ENCODE results near the gene SLC38A4.

DNA sequence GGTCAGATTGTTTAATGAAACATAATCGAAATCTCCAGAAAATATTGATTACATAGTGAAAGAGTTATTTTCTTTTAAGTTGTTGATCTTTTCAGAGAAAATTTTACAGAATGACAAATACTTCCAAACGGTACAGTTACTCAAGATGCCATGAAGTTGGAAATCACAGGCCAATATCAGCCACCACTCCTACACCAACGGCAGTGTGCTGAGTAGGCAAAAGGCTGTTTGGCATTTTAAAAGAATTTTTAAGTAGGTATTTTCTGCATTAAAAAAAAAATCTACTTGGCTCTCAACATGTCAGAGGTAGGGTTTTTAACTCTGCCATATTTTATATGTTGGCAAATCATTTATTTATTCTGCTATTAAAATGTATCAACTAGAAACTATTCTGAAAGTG, 21.7 kb downstream of the SLC38A4 start:
- TF ChIP-seq, protein P1, sequence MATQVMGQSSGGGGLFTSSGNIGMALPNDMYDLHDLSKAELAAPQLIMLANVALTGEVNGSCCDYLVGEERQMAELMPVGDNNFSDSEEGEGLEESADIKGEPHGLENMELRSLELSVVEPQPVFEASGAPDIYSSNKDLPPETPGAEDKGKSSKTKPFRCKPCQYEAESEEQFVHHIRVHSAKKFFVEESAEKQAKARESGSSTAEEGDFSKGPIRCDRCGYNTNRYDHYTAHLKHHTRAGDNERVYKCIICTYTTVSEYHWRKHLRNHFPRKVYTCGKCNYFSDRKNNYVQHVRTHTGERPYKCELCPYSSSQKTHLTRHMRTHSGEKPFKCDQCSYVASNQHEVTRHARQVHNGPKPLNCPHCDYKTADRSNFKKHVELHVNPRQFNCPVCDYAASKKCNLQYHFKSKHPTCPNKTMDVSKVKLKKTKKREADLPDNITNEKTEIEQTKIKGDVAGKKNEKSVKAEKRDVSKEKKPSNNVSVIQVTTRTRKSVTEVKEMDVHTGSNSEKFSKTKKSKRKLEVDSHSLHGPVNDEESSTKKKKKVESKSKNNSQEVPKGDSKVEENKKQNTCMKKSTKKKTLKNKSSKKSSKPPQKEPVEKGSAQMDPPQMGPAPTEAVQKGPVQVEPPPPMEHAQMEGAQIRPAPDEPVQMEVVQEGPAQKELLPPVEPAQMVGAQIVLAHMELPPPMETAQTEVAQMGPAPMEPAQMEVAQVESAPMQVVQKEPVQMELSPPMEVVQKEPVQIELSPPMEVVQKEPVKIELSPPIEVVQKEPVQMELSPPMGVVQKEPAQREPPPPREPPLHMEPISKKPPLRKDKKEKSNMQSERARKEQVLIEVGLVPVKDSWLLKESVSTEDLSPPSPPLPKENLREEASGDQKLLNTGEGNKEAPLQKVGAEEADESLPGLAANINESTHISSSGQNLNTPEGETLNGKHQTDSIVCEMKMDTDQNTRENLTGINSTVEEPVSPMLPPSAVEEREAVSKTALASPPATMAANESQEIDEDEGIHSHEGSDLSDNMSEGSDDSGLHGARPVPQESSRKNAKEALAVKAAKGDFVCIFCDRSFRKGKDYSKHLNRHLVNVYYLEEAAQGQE (IDR thresholded peaks at IDR 0.05; ENCODE audit: low read depth): no peak
- TF ChIP-seq RAD21 (IDR thresholded peaks at IDR 0.05; ENCODE audit: low read depth): no peak
- TF ChIP-seq CEBPB (IDR thresholded peaks at IDR 0.05): no peak
- no peak for TF ChIP-seq USF1 (IDR thresholded peaks at IDR 0.05)
- TF ChIP-seq CREB1 (IDR thresholded peaks at IDR 0.05; ENCODE audit: low read depth): no peak
- no peak for TF ChIP-seq TCF12 (IDR thresholded peaks at IDR 0.05; ENCODE audit: low read depth)
- no peak for TF ChIP-seq MAX (IDR thresholded peaks at IDR 0.05)
- TF ChIP-seq TAF1 (IDR thresholded peaks at IDR 0.05; ENCODE audit: low read depth): no peak

Measured in Ishikawa (cell line).